ENCODE data around the gene SELENOM.

SELENOM gene
- total RNA-seq: 0.12 to 1.7 (median 0.50) reads per million in 18 experiments

GRCh38 chr22:31107178-31107893, at the start of gene SELENOM:
Gene SELENOM, minus strand, starts transcription at chr22:31107568. Its CDS starts 63 bp downstream, at chr22:31107505.
- DNase-seq: peak; percentile 94

- DNase-seq: no peak
These were observed 48.1 kb upstream of the SELENOM start for GRCh38 chr22:31155422-31155821.

- DNase-seq: no peak
These were observed 47.6 kb upstream of the SELENOM start for GRCh38 chr22:31154975-31155374.

GRCh38 chr22:31153357-31153756, 46.0 kb upstream of the SELENOM start:
- DNase-seq: no peak

GRCh38 chr22:31151872-31152271, 44.5 kb upstream of the SELENOM start:
- no peak for DNase-seq

GRCh38 chr22:31150615-31151014, 43.2 kb upstream of the SELENOM start:
- no peak for DNase-seq

- DNase-seq: peak; percentile 45 to 60
These were observed 41.7 kb upstream of the SELENOM start for GRCh38 chr22:31148953-31149627.

GRCh38 chr22:31148488-31148887, 41.1 kb upstream of the SELENOM start:
- DNase-seq: no peak

- no peak for DNase-seq
These were observed 36.9 kb upstream of the SELENOM start for GRCh38 chr22:31144223-31144622.

GRCh38 chr22:31143537-31143936, 36.2 kb upstream of the SELENOM start:
- no peak for DNase-seq

GRCh38 chr22:31143038-31143437, 35.7 kb upstream of the SELENOM start:
- no peak for DNase-seq

- DNase-seq: no peak
These were observed 34.9 kb upstream of the SELENOM start for GRCh38 chr22:31142285-31142684.

- DNase-seq: no peak
These were observed 34.2 kb upstream of the SELENOM start for GRCh38 chr22:31141551-31141950.

GRCh38 chr22:31140746-31141145, 33.4 kb upstream of the SELENOM start:
- no peak for DNase-seq

- no peak for DNase-seq
These were observed 32.7 kb upstream of the SELENOM start, which contains the start of gene PLA2G3 for GRCh38 chr22:31139866-31140716. Gene PLA2G3, minus strand, starts transcription at chr22:31140508. Its CDS starts 154 bp downstream, at chr22:31140354.

GRCh38 chr22:31139066-31139465, 31.7 kb upstream of the SELENOM start:
- no peak for DNase-seq

- no peak for DNase-seq
These were observed 30.8 kb upstream of the SELENOM start for GRCh38 chr22:31138126-31138525.

GRCh38 chr22:31137721-31138120, 30.4 kb upstream of the SELENOM start:
- DNase-seq: no peak

- DNase-seq: no peak
These were observed 29.3 kb upstream of the SELENOM start for GRCh38 chr22:31136711-31137110.

GRCh38 chr22:31136155-31136554, 28.8 kb upstream of the SELENOM start:
- DNase-seq: no peak

GRCh38 chr22:31135706-31136105, 28.3 kb upstream of the SELENOM start:
- no peak for DNase-seq

- no peak for DNase-seq
These were observed 27.3 kb upstream of the SELENOM start for GRCh38 chr22:31134688-31135087.

GRCh38 chr22:31133911-31134310, 26.5 kb upstream of the SELENOM start:
- no peak for DNase-seq

Data from inflammatory macrophage (primary cell).